Left renal pelvis (tissue), 4 donors: ENCODE data around the gene CCDC188. TPM values are rescaled to one million over a fixed set of nuclear protein-coding genes. Genes with fewer than 3 reads are reported as not detected.

ENCODE experiments used
- DNase-seq, 4 donors: peaks; one replicate each; pipeline ENCODE4 v3.0.0-alpha.2; 2013; ENCODE audit warnings: low read depth in 4 of 4, low spot score in 3 of 4
- polyA plus RNA-seq, 4 donors: library from polyadenylated mRNA; unstranded; fragments of 120-200 nt; gene quantifications; one replicate each; pipeline ENCODE4 v1.2.1, GENCODE V29; 2013; ENCODE audit not compliant: insufficient read length in 4 of 4

The CCDC188 gene
- polyA plus RNA-seq, 4 donors: 0.34 to 2.3 (median 1.4) TPM

- DNase-seq: no peak
Observed at GRCh38 chr22:20186183-20186870, 35.5 kb upstream of the CCDC188 start.

GRCh38 chr22:20185750-20186149 lies 34.9 kb upstream of the CCDC188 start:
- DNase-seq: no peak

- no peak for DNase-seq
Observed at GRCh38 chr22:20184501-20185165, 33.8 kb upstream of the CCDC188 start.

- DNase-seq: no peak
Observed at GRCh38 chr22:20183823-20184222, 33.0 kb upstream of the CCDC188 start.

- DNase-seq: no peak
Observed at GRCh38 chr22:20183101-20183500, 32.2 kb upstream of the CCDC188 start.

- no peak for DNase-seq
Observed at GRCh38 chr22:20182365-20182764, 31.5 kb upstream of the CCDC188 start.

GRCh38 chr22:20181884-20182236 lies 31.0 kb upstream of the CCDC188 start:
- DNase-seq: no peak

- no peak for DNase-seq
Observed at GRCh38 chr22:20181194-20181883, 30.5 kb upstream of the CCDC188 start.

- DNase-seq: no peak
Observed at GRCh38 chr22:20180640-20181039, 29.8 kb upstream of the CCDC188 start.

GRCh38 chr22:20180245-20180630 lies 29.4 kb upstream of the CCDC188 start:
- DNase-seq: no peak

GRCh38 chr22:20179455-20180244 lies 28.8 kb upstream of the CCDC188 start:
- no peak for DNase-seq

- no peak for DNase-seq
Observed at GRCh38 chr22:20178915-20179227, 28.0 kb upstream of the CCDC188 start.

GRCh38 chr22:20178075-20178914 lies 27.4 kb upstream of the CCDC188 start:
- no peak for DNase-seq

- DNase-seq: no peak
Observed at GRCh38 chr22:20177217-20177911, 26.5 kb upstream of the CCDC188 start.

GRCh38 chr22:20176421-20177085 lies 25.7 kb upstream of the CCDC188 start:
- no peak for DNase-seq

- DNase-seq: no peak
Observed at GRCh38 chr22:20175597-20175900, 24.7 kb upstream of the CCDC188 start.

- no peak for DNase-seq
Observed at GRCh38 chr22:20174785-20175596, 24.1 kb upstream of the CCDC188 start.

- no peak for DNase-seq
Observed at GRCh38 chr22:20173772-20174171, 22.9 kb upstream of the CCDC188 start.

- DNase-seq: no peak
Observed at GRCh38 chr22:20173246-20173645, 22.4 kb upstream of the CCDC188 start.
